NOMO-1 treated with DMSO at 0.1 percent for 48 hours (cell line): Measurements from ENCODE around the gene UBE2J2.

Experiments used
- DNase-seq: peaks from one replicate; lab custom pipeline; 2025; ENCODE audit not compliant: unreplicated experiment; lab: John Stamatoyannopoulos, UW

UBE2J2 gene

GRCh38 chr1:1215080-1215676, 58.5 kb downstream of the UBE2J2 start:
- no peak for DNase-seq

DNA sequence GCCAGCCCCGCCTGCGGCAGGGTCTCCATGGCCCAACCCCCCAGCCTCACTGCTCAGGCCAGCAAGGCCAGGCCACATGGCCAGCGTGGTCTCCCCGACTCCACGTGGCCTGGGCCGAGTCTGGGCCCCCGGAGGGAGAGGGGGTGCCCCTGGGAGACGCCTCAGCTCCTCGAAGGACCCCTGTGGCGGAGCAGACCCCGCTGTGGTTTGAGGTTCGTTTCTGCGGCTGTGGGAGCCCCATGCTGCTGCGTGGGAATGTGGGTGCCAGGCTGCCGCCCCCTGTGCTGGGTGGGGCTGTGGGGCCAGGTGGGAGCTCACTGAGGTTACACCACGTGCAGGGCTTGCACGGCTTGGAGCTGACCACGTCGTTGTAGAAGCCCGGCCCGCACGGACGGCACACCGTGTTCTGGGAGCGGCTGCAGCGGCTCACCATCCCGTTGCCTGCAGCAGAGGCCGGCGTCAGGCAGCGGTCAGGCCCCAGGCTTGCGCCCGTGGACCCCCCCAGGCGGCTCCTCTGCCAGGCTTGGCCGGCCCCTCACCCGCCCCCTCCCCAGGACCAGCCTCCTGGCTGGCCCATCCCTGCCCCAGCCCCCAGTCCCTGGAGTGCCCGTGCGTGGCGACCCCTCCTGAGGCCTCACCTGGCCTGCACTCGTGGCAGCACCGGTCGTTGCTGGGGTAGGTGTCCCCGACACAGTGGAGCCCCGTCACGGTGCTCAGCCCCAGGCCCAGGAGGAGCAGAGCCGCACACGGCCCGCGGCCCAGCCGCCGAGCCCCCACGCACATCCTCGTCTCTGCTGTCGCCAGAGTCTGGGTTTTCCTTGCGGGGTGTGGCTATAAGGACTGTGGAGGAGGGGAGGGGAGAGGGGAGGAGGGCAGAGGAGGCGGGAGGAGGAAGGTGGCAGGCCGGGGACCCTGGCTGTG, 60.0 kb downstream of the UBE2J2 start, which contains the start of gene TNFRSF4:
TNFRSF4 (minus strand) TSS at position 809 of the 921 bp plus-strand sequence; CDS start at position 783, 26 bp downstream.
- no peak for DNase-seq

- peak; percentile 12 for DNase-seq
Observed at GRCh38 chr1:1212780-1213344, 60.8 kb downstream of the UBE2J2 start.

- DNase-seq, result no peak
Observed at GRCh38 chr1:1211541-1212441, 61.9 kb downstream of the UBE2J2 start.

- no peak for DNase-seq
Observed at GRCh38 chr1:1210726-1211540, 62.7 kb downstream of the UBE2J2 start.

GRCh38 chr1:1208713-1209433, 64.8 kb downstream of the UBE2J2 start:
- peak; percentile 27 for DNase-seq

- DNase-seq, result no peak
Observed at GRCh38 chr1:1207571-1207892, 66.1 kb downstream of the UBE2J2 start.

GRCh38 chr1:1206966-1207531, 66.6 kb downstream of the UBE2J2 start:
- no peak for DNase-seq

DNA sequence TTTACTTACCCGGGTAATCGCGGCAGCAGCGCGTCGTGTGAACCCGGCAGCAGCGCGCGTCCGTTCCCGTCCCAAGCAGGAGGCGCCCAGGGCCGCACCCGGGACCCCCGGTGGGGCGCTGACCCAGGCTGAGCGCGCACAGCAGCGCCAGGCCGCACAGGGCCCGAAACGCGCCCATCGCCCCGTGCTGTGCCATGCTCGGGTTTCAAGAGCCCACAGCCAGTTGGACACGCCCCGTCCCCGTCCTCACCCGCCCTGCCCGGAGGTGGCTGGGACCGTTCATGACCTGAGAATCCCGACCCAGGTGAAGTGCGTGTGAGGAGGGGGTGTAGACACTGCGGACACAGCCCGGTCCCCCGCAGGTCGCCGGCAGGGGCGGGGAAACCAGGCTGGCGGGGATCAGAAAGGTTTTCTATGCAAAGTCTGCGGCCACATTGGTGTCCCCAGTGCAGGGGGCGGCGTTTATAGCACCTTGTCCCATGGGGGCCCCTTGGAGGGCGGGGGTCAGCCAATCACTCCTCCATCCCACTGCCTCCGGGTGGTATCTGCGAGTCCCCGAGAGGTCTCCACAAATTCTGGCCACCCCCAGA, 67.2 kb downstream of the UBE2J2 start, which contains the start of gene TNFRSF18:
TNFRSF18 (minus strand) TSS at position 217 of the 590 bp plus-strand sequence; CDS start at position 196, 21 bp downstream.
- DNase-seq, result no peak

DNA sequence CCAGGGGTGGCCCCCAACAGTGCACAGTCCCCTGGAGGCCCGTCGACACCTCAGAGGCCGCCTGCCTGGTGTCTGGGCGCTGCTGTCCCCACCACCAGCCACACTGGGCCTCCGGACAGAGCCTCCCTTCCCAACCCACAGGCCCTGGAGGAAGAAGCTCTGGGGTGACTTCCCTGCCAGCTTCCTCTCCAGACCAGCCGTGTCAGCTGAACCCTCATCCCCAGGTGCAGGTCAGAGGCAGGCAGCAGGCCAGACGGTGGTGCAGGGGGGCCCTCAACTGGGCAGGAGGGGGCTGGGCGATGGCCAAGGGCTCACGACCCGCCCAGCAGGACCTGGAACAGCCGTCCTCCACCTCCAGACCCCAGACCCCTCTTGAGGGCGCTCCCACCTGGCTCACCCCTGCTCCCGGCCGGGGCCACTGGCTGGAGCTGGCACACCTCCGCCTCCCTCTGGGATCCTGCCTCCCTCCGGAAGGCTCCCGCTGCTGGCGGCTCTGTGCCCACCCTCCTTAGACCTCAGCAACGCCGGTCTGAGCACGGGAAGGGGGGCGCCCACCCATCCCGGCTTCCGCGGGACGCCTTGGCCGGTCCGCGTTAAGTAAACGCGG, 67.8 kb downstream of the UBE2J2 start:
- DNase-seq, result no peak

DNA sequence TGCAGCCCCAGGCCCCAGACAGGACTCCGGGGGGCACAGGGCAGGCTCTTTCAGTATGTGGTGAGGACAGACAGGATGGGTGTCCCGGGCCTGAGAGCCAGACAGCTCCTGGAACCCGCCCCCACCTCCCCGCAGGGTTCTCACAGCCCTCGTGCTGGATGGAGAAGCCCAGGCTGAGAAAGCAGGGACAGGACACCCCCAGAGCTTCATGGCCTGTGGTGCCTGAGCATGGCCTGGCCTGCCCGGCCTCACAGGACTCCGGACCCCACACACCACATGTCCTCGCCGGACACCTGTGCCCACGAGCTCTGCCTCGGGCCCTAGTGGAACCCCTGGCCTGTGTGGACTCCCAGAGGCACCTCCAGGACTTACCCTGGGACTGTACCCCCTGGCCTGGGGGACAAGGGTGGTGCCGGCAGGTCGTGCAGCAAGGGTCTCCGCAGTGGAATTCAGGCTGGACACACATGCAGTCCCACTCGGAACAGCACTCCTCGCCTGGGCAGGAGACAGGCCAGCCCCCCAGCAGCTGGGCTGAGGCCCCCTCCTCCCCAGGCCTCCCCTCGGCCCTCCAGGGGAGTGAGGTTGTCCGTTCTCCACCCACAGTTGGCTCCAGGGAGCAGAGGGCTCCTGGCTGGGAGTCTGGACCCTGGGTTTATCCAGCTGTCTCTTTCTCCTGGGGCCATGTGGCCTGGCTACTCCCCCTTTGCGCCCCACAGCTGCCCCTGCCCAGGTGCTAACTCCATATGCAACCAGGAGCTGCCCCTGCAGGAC, 68.5 kb downstream of the UBE2J2 start:
- DNase-seq, result no peak

GRCh38 chr1:1204425-1204920, 69.2 kb downstream of the UBE2J2 start:
- DNase-seq, result no peak
